NCI-H2029 treated with DMSO at 0.1 percent for 48 hours (cell line): Measurements from ENCODE around the gene CEP95.
"Not testable (repeated sequence)": the region's sequence is repeated elsewhere in the genome, so short reads cannot be mapped to it uniquely, and the experiment has no call there.

Source experiments
- DNase-seq: peaks from one replicate; lab custom pipeline; 2025; lab: John Stamatoyannopoulos, UW

CEP95 gene, protein sequence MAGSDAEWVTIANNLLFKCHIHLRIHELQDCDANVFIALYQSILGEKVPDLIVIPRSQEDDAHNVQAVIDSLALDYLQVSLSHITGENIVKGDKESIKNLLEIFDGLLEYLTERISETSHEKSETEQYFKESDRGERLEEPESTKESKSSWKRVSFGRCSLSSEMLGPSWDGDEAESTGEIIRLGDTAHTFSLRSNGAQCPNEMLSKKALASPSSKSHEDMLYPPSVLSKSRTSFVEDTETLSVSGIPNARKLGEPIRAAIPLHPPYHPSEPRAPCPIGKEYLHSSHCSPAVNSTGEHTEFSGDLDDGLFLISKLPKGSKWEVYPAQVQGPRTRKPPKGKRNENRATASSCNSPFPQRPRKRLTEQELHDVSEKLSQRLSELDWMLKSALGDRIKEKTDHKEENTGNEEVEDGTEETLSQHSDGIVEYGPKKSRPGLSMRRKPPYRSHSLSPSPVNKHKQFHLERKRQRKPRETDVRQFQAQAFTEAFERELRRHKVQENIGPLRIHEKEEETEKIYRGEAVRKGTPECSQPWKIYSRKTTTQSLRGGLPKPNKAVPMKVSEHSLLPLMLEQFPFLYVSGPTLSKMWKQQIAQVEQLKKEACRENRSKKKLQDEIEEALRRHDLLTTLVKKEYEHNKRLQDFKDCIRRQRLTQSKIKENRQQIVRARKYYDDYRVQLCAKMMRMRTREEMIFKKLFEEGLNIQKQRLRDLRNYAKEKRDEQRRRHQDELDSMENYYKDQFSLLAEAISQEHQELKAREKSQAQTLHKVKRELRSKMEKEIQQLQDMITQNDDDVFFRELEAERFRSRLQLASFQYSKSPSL

DNA sequence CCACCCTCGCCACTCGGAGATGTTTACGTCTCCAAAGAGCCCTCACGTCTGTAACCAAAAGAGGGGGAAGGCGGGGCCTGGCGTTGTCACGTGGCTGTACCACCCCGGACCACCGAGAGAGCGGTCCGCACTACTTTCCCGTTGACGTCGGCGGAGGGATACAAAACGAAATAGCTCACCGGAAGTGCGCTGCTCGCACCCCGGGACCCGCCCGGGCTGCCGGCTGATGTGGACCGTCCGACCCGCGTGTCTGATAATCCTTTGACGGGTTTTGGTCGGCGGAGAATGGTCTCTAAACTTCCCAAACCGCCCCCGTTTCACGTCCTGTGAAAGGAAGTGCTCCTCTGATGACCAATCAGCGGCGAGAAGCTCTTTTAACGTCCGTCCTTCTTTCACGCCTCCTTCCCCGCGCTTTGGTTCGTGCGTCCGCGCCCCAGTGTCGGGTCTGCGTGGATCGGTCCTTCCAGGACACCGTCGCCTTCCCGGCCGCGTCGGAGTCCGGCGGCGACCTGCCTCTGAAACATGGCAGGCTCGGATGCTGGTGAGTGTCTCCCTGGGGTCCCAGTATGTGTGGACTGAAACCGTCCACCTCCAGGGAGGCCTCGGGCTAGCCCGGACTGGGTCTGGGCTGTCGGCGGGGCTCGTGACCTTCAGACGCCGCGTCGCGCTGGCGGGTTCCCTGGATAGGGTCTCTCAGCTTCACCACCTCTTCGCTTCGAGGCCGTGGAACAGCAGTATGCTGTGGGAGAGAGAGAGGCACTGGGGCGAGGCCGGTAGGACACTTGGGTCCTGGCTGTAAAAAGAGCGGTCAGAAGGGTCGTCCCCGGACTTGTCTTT is at the start of gene CEP95:
Gene CEP95 (plus strand): TSS at position 402 of the 837 bp plus-strand sequence. CDS start 121 bp downstream, at position 523.
- peak; percentile 89 for DNase-seq

DNA sequence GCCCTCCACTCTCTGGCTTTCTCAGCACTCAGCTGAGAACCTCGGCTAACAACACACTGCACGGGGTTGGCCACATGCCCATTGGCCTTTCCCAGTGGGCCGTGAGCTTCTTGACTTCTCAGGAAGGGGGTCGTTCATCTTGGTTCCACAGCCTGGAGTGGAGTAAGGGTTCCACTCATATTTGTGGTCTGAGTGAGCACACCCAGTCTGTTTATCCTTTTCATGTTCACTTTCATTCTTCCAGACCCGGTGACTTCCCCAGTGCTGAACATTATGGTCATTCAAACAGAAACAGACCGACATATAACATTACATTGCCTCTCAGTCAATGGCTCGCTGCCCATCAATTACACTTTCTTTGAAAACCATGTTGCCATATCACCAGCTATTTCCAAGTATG is 49.6 kb upstream of the CEP95 start:
- no peak for DNase-seq

DNA sequence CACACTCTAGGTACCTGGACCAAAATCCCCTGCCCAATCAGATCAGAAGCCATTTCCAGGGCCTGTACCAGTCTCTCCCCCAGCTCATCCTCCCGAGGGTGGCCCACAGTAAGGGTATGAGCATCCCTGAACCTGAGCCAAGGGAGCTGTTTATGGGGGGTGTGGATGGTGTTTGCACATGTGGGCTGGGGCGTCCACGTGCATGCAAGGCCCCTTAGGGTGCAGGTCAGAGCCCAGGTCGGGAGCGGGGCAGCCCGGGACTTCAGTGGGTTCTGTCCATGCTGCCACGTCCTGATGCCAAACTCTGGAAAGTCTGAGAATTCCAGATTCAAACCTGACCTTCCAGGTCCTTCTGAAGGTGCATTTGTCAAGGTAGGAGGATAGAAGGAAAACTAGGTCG is 48.0 kb upstream of the CEP95 start:
- no peak for DNase-seq

DNA sequence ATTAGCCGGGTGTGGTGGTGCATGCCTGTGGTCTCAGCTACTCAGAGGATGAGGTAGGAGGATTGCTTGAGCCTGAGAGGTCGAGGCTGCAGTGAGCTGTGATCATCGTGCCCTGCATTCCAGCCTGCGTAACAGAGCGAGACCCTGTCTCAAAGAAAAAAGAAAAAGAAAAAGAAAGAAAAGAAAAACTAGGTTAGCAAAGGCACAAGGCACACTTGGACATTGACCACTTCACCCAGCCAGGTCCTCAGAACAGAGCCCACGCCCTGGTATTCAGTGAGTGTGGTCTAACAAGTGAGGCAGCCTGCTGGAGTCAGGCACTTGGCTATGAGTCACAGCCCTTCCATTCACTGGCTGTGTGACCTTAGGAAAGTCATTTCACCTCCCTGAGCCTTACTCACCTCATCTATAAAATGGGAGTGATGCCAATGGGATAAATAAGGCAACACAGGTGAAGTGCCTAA is 47.5 kb upstream of the CEP95 start:
- DNase-seq = no peak

DNA sequence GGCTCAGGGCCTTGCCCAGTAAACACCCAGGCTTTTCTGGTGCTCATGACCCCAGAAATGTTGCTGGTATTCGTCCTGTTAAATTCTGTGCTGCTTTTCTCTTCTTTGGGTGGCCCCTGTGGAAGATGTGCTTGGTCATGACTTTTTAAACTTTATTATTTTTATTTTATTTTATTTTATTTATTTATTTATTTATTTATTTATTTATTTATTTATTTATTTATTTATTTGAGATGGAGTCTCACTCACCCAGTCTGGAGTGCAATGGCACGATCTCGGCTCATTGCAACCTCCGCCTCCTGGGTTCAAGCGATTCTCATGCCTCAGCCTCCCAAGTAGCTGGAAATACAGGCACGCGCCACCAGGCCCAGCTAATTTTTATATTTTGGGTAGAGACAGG is 47.0 kb upstream of the CEP95 start:
- not testable (repeated sequence) for DNase-seq

DNA sequence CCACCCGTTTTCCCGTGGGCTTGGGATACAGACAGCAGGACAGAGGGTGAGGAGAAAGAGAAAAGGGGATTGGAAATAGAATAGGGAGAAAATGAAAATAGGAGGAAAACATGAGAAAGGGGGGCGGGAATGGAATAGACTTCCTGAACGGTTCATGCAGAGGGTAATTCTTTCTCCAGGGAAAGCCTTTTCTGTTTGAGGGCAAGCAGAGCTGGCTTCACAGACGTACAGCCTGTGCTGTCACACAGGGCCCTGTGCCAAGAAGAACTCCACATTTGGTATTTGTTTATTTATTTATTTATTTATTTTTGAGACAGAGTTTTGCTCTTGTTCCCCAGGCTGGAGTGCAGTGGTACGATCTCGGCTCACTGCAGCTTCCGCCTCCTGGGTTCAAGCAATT is 45.8 kb upstream of the CEP95 start:
- DNase-seq = no peak

DNA sequence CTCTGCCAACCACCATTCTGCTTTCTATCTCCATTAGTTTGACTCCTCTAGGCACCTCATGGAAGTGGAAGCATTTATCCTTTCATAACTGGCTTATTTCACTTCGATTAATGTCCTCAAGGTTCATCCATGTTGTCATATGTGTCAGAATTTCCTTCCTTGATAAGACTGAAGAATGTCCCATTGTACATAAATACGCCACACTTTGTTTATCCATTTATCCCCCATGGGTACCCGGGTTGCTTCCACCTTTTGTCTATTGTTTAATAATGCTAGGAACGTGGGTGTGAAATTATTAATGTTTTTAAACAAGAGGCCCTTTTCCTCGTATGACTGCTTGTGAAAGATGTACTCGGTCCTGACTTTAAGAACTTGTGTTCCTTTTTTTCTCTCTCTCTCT is 45.0 kb upstream of the CEP95 start:
- no peak for DNase-seq

DNA sequence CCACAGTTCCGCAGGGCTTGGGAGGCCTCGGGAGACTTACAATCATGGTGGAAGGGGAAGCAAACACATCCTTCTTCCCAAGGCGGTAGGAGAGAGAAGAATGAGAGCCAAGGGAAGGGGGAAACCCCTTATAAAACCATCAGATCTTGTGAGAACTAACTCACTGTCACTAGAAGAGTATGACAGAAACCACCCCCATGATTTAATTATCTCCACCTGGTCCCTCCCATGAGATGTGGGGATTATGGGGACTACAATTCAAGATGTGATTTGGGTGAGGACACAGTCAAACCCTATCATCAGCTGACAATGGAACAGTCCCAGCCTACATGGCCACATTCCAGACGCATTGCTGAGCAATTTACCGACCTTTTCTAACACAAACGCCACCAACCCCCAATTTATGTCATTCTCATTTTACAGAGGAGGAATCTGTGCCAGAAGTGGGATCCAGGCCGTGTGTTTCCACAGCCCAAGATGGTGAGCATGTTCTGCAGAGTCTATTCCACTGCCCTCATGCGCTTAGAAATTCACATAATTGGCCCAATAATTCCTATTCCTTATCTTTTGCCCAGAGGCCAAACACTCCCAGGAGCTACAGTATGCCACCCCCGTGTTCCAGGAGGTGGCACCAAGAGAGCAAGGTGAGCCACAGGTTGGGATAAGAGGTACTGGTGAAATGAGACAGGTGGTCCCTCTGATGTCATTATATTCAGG is 40.6 kb upstream of the CEP95 start:
- no peak for DNase-seq

DNA sequence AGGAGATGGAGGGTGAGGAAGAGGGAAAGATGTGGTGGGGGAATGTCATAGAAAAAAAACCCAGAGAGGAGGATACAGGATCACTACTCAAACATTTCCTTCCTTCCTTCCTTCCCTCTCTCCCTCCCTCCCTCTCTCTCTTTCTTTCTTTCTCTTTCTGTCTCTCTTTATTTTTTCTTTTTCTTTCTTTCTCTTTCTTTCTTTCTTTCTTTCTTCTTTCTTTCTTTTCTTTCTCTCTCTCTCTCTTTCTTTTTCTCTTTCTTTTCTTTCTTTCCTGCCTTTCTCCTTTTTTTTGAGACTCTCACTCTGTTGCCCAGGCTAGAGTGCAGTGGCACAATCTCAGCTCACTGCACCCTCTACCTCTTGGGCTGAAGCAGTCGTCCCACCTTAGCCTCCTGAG is 39.9 kb upstream of the CEP95 start:
- not testable (repeated sequence) for DNase-seq

DNA sequence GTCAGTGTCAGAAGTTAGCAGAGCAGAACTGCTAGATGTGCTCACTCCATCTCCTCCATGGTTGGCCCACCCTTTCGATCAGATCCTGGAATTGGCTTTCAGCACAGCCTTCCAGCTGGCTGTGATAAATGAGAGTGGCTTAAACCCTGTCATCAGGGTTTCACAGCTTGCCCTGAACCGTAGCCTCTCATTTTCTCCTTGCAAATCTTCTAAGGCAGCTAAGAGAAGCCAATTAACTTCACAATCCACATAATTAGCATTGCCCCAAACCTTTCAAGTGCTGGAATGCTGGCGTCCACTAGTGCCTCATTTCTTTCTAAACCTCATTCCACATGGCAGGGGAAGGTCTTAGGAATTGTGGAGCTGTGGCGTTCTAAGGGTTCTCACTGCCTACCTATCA is 36.2 kb upstream of the CEP95 start:
- no peak for DNase-seq

DNA sequence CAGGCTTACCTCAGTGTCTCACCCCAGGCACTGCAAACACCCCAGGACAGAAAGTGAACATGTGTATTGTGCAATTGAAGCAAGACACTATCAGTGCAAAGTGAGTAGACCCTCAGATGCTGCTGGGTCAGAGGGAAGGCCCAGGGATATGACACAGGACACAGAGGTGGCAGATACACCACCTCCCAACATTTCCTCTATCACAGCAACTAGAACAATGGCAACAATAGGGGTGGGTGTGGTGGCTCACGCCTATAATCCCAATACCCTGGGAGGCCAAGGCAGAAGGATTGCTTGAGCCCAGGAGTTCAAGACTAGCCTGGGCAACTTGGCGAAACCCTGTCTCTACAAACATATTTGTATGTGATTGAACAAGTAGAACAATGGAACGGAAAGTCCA is 35.3 kb upstream of the CEP95 start:
- no peak for DNase-seq

DNA sequence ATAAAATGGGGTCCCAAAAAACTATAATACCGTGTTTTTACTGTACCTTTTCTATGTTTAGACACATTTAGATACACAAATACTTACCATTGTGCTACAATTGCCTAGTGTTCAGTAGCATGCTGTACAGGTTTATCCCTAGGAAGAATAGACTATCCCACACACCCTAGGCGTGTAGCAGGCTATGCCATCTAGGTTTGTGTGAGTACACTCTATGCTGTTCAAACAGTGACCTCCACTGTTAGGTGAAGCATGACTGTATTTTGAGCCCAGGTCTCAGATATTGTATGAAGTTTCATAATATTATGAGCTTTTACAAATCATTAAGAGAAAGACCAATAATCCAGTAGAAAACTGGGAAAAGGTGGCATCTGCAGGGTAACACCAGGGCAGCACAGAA is 34.2 kb upstream of the CEP95 start:
- DNase-seq = no peak

DNA sequence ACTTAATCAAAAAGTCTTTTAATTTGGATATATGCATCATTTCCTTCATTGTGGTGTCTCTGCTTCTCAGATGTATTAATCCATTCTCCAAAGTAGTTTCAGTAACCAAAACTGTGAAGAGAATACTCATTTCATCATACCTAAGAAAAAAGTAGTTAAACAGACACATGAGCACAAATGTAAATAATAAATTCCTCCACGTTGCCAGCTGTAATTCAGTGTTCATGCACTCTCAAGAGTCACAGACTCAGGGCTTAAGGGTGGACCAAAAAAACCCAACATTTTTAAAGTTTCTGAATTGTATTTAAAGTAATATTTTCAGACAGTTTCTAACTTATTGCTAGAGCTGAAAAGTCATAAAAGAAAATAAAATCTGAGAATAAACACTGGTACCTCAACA is 28.9 kb upstream of the CEP95 start:
- no peak for DNase-seq

DNA sequence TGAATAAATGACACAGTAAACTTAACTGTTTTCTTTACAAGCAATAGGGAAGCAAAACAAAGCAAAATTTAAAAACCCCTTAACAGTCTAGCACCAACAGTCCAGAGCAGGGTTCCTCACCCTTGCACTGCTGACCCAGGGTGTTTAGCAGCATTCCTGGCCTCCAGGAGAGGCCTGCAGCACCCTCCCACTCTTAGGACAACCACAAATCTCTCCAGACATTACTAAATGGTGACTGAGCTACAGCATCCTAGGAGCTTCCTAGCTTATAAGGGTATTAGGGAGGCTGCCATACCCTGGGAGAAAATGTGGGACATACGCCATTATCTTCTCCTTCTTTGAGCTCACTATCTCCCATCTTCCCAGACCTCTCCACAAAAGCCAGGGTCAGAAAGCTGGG is 25.8 kb upstream of the CEP95 start:
- DNase-seq = no peak

DNA sequence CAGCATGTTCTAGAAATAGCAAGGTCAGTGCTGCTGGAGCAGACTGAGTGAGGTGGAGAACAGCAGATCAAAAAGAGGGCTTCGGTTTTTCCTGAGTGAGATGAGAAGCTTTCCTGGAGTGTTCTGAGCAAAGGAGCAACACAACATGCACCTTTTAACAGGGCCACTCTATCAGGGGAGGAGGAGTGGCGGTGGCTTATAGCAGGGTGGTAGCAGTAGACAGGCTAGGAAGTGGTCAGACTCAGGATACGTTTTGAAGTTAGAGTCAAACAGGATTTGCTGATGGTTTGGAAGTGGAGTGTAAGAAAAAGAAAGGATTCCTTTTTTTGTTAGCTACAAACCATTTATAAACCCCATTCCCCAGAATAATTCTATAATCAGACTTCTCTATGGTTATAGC is 22.4 kb upstream of the CEP95 start:
- DNase-seq = no peak

DNA sequence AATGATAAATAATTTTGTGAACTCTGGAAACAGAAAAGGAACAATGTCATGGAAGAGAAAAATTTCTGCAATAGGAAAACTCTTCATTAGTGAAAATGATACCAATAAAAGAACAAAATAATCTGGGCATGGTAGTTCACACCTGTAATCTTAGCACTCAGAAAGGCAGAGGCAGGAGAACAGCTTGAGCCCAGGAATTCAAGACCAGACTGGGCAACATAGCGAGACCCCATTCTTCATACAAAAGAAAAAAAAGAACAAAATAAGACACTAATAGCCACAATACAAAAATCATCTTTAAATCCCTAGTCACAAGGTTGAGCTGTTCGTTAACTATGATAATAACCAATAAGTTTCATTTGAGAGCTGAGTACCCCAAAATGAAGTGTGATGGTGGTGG is 18.5 kb upstream of the CEP95 start:
- DNase-seq = no peak

DNA sequence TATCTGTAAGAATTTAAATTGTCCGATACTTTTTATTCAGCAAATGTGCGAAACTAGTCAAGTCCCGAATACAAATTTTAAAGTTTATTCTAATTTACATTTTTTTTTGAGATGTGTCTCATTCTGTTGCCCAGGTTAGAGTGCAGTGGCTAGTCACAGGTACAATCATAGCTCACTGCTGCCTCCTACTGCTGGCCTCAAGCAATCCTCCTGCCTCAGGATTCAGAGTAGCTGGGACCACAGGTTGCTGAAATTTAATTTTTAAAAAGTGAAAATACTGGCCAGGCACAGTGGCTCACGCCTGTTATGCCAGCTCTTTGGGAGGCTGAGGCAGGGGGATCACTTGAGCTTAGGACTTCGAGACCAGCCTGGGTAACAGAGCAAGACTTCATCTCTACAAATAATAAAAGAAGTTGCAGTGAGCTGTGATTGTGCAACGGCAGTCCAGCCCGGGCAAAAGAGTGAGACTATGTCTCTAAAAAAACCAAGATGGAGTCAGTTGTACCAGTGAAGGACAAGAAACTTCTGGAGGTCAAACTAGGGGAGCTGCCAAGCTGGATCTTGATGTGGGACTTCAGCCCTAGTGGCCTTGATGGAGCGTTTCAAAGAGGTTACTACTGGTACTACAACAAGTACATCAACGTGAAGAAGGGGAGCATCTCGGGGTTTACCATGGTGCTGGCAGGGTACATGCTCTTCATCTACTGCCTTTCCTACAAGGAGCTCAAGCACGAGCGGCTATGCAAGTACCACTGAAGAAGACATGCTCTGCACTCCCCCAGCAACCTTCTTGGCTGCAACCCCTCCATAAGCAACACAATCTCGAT is 15.5 kb upstream of the CEP95 start:
- DNase-seq = no peak

DNA sequence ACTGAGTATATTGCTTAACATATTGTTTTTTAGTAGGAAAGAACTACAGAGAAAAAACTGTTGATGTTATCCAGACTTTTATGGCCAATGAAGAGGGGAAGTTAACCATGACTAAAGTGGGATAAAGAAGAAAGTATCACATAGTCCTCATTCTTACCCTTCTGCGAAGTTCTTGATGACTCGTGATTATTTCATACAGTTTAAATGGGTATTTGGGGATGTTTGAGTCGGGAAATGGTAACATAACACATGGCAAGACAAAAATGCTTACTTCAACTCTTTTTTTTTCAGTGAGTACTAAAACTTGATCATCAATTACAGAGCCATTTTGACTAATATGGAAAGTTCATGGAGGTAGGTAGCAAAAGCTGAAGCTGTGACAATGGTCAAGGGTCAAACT is 14.8 kb upstream of the CEP95 start:
- DNase-seq = no peak

DNA sequence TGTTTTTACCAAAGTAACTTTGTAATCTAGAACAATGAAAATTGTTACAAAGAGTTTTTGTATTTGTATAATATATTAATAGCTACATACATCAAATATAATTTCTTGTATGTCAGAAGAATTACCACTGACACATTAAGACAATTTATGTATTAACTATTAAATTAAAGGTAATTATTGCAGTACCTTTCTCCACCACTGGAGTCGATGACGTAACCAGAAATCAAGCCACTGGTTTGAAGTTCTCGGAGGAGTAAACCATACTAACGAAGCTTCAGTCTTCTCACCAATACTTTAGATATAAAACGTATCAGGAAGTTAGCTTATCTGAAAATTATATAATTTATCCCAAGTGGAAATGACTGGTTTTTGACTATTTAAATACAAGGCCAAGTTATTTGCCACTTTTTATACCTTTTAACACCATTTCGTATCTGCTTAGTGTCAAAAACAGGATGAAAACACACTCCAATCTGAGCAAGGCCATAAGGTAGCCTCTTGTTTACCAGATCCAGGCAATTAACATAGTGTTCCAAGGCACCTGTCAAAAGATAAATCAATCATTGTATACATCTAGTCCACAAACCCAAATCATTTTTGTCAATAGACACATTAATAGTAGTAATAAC is 14.2 kb upstream of the CEP95 start:
- DNase-seq = no peak

DNA sequence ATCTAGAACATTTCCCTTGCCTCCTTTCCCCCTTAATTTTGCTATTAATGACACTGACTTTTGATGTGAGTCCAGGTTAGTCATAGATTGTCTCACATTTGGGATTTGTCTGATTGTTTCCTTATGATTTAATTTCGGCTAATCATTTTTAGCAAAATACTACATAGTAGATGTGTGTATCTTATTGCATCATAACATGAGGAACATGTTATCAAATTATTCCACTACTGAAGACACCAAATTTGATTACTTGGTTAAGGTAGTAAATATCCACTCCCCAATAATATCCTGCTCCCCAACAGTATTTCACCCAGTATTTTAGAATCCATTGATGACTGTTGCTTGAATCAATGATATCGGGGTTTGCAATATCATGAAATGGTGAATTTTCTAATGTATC is 12.7 kb upstream of the CEP95 start:
- DNase-seq = no peak
